Measurements from ENCODE around the gene ATRNL1.

Gene ATRNL1, protein sequence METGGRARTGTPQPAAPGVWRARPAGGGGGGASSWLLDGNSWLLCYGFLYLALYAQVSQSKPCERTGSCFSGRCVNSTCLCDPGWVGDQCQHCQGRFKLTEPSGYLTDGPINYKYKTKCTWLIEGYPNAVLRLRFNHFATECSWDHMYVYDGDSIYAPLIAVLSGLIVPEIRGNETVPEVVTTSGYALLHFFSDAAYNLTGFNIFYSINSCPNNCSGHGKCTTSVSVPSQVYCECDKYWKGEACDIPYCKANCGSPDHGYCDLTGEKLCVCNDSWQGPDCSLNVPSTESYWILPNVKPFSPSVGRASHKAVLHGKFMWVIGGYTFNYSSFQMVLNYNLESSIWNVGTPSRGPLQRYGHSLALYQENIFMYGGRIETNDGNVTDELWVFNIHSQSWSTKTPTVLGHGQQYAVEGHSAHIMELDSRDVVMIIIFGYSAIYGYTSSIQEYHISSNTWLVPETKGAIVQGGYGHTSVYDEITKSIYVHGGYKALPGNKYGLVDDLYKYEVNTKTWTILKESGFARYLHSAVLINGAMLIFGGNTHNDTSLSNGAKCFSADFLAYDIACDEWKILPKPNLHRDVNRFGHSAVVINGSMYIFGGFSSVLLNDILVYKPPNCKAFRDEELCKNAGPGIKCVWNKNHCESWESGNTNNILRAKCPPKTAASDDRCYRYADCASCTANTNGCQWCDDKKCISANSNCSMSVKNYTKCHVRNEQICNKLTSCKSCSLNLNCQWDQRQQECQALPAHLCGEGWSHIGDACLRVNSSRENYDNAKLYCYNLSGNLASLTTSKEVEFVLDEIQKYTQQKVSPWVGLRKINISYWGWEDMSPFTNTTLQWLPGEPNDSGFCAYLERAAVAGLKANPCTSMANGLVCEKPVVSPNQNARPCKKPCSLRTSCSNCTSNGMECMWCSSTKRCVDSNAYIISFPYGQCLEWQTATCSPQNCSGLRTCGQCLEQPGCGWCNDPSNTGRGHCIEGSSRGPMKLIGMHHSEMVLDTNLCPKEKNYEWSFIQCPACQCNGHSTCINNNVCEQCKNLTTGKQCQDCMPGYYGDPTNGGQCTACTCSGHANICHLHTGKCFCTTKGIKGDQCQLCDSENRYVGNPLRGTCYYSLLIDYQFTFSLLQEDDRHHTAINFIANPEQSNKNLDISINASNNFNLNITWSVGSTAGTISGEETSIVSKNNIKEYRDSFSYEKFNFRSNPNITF (N-terminal part only)

DNA sequence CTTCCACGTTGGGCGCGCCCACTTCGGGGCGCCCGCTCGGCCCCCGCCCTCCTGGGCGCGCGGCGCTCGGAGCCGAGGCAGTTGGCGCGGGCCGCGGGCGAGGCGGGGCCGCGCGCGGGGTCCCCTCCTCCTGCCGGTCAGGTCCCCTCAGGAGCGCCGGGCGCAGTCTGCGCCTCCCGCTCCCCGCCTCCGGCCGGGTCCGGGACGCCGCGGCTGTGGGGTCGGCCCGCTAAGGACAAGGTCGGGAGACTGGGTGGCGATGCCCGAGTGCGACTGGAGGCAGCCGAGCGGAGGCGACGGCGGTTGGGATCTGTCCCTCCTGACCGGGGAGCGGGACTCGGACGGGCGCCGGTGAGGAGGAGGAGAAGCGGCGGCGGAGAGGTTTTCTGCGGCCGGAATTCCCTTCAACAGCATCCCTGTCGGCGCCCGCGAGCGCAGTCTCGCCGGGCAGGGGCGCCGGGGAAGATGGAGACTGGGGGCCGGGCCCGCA lies at the start of gene ATRNL1:
ATRNL1 (plus strand) TSS at position 80 of the 490 bp plus-strand sequence; CDS start at position 466, 386 bp downstream.
- DNase-seq (ENCODE audit: low read depth) = no peak

DNA sequence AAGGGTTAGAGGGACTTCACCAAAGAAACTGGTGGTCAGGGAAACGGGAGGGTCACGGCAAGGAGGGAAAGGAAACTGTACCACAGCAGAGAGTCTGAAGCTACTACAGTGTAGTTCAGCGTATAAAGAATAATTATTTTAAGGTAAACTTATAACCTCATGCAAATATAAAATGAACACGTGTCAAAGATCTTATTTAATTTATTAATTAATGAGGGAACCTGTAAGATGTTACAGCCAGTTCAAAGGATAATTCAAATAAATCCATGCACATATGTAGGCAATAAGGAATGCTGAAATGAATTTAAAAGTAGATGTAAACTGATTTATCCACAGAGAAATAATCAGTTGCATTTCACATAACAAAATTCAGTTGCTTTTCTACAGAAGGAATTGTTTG lies 49.4 kb upstream of the ATRNL1 start:
- DNase-seq (ENCODE audit: low read depth) = no peak

DNA sequence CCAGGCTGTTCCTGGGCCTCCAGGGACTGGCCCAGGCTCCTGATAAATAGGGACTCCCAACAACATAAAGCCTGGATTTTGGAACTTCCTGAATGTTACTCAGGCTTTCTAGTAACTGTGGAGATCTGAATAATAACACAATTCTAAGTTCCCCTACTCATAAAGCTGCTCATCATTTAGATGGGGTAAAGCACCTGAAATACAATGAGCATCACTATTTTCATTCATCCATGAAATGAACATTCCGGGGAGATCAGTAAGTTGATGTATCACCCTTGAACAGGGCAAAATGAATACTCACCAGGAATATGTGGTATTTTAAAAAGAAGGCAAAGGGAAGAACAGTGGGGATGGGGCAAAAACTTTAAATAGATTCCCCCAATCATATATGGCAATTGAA lies 48.3 kb upstream of the ATRNL1 start:
- no peak for DNase-seq (ENCODE audit: low read depth)

DNA sequence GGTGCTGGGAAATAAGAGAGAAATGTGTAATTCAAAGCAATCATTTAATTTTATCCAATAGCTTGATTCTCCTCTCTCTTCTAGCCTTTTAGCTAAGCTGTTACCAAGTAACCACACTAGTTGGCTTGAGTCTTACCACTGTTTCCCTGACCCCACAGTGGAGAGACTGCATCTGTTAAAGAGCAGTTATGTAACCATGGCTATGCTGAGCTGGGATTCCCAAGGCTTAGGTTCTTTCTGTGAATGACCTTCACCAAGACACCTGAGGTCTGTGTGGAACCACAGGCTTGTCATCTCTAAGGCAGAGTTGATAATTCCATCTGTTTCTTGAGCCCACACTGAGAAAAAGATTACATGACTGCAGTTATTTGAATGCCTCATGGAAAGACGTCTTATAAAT lies 47.7 kb upstream of the ATRNL1 start:
- DNase-seq (ENCODE audit: low read depth) = no peak

DNA sequence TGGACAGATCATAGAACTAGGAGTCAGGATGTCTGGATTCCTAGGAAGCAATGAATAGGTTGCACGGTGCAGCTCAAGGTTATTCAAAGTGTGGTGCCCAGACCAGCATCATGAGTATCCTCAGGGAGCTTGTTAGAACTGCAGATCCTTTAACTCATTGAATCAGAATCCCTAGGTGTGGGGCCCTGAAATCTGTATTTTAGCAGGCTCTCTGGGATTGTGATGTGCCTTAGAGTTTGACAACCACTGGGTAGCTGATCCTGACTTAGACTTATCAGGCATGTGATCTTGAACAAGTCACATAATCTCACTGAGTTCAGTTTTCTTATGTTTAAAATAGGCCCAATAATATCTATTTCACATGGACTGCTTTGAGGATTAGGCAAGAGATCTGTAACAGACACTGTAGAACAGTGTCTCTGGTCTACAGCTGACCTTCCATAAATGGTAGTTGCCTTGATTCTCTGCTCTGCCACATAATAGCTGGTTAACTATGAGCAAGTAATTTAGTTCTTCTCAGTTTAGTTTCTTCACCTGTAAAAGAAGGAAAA lies 46.4 kb upstream of the ATRNL1 start:
- DNase-seq (ENCODE audit: low read depth) = no peak

DNA sequence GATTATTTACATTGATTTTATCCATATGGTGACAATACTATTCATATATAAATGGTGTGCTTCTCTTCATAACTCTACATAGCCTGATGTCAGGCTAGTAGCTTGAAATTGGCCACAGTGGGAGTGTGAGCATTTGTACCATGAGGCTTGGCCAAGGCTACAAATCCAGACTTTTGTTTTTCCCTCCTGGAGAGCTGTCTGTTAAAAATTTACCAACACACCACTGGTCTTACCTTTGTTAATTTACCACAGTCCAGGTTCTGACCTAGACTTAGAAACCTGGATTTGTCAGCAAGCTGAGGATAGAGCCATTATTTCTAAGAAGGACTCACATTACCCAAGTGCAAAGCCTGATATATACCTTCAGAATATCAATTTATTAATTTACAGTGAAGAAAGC lies 45.5 kb upstream of the ATRNL1 start:
- no peak for DNase-seq (ENCODE audit: low read depth)

DNA sequence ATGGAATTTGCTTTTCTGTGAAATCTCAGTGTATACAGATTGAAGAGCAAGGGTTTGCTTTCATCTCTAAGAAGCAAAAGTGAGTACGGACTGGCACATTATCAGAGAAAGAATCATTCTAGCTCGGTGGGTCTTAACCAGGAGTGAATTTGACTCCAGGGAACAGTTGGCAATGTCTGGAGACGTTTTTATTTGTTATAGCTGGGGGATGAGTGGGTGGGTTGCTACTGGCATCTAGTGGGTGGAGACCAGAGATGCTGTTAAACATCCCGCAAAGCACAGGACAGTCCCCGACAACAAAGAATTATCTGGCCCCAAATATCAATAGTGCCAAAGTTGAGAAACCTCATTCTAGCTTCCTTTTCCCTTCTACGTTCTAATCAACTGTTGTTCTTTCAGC lies 43.8 kb upstream of the ATRNL1 start:
- no peak for DNase-seq (ENCODE audit: low read depth)

DNA sequence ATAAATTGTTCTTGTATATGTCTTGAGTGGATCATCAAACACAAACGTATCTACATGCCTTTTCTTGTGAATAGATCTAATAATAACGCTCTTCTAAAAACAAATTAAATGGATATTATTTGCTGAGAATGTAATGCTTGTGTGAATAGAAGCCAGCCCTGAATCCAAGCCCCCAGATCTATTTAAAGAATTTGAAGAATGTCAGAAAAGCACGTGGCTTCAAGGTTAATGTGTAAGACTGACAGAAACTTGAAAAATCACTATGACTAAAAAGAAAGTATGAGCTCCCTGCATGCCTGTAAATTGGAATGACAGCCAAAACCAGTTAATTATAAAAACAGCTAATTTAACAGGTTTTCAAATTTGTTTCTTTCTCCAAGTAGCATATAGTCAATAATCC lies 43.2 kb upstream of the ATRNL1 start:
- DNase-seq (ENCODE audit: low read depth) = no peak

DNA sequence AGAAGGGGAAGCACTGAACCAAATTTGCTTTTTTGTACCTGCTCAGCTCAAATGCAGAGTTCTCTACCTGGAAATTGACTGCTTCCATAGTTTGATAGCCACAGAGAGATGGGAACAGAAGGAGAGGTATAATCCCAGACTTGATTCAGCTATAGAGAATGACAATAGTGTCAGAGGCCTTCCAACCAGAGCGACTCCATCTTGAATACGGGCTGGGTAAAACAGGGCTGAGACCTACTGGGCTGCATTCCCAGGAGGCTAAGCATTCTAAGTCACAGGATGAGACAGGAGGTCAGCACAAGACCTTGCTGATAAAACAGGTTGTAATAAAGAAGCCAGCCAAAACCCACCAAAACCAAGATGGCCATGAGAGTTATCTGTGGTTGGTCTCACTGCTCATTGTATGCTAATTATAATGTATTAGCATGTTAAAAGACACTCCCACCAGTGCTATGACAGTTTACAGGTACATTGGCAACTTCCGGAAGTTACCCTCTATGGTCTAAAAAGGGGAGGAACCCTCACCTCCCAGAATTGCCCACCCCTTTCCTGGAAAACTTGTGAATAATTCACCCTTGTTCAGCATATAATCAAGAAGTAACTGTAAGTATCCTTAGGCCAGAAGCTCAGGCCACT lies 42.7 kb upstream of the ATRNL1 start:
- DNase-seq (ENCODE audit: low read depth) = no peak

DNA sequence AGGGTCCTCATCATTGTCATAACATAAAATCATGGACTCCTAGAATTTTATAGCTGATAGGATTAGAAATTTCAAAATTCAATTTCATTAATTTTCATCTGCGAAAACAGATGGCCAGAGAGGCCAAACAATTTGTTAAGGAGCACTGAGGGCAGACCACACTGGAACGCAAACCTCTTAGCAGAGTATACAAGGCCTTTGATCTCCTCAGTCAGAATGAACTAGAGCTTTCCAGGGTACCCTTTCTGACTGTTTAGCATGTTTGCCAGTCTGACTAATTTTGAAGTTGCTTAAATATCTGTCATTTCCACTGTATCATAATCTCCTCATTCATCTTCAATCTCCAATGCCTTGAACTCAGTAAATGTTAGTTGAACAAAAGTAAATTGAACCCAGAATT lies 41.9 kb upstream of the ATRNL1 start:
- no peak for DNase-seq (ENCODE audit: low read depth)

DNA sequence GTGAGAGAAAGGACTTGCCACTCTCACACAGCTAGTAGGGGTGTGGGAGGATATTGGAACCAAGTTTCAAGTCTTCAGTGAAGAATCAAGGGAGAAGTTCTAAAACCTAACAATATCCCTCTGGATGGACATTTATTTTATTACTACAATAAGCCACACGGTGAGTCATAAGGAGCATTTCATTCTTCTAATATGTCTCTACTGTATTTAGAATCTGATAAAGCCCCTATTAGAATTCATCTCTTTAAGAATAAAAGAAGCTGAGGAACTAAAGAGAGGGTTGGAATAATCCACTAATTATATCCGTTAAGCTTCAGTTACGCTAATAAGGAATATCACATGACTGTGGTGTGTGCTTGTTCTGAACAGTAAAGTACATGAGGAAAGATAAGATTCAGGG lies 40.9 kb upstream of the ATRNL1 start:
- no peak for DNase-seq (ENCODE audit: low read depth)

DNA sequence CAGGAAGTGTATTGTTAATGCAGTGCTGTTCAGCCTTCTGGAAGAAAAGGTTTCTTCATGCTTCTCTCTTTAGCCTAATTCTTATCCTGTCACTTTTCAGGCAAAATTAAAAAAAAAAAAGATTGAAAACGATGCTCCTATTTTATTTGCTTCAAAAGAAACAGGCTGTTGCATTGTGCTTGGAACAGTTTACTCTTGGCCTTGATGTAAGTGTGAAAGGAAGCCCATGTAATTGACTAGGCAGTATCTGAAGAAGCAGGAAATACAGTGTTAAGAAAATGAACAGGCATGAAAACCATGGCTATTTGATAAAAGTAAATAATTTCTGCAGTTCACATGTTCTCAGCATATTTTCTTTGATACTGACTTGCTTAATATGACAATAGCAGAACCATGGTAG lies 40.4 kb upstream of the ATRNL1 start:
- no peak for DNase-seq (ENCODE audit: low read depth)

DNA sequence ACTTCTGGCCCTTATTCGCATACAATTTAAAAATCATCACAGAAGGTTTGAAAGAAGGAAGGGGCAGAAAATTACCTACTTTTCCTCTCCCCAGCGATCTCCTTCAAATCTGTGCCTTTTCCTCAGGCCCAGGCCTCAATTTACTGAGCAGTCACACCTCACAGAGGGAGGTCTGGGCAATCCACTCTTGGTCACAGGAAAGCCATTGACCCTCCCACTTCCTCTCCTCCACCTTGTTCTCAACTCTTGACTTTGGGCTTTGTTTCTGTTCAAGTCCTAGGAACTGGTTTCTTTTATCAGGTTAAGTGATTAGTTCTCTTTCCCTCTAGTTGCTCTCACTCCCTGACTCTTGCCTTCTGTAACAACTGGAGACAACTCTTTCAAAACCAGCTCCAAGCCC lies 37.0 kb upstream of the ATRNL1 start:
- no peak for DNase-seq (ENCODE audit: low read depth)

DNA sequence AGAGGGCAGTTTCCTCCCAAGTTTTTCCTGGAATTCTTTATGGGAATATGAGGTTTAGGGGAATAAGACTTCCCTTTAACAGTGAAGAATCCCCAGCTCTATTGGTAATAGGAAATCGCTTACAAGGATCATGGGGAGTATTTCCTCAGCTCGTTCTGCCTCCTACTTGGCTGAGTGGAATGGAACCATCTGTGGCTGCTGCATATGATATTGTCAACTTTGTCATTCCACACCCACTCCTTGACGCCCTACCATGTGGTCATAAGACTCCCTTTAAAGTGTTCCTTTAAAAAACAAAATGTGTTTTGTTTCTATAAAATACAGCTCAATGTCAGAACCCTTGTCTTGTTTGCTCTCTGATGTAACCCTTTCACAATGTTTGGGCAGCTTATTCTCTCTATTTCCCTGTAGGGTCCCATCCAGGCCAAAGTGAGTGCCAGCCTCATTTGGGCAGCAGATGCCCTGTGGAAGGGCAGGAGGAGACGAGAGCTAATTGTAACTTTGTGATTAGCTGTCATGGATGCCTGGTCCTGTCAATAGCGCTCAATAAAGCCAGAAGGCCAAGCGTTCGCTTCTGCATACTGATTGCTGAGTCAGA lies 33.8 kb upstream of the ATRNL1 start:
- DNase-seq (ENCODE audit: low read depth) = no peak

DNA sequence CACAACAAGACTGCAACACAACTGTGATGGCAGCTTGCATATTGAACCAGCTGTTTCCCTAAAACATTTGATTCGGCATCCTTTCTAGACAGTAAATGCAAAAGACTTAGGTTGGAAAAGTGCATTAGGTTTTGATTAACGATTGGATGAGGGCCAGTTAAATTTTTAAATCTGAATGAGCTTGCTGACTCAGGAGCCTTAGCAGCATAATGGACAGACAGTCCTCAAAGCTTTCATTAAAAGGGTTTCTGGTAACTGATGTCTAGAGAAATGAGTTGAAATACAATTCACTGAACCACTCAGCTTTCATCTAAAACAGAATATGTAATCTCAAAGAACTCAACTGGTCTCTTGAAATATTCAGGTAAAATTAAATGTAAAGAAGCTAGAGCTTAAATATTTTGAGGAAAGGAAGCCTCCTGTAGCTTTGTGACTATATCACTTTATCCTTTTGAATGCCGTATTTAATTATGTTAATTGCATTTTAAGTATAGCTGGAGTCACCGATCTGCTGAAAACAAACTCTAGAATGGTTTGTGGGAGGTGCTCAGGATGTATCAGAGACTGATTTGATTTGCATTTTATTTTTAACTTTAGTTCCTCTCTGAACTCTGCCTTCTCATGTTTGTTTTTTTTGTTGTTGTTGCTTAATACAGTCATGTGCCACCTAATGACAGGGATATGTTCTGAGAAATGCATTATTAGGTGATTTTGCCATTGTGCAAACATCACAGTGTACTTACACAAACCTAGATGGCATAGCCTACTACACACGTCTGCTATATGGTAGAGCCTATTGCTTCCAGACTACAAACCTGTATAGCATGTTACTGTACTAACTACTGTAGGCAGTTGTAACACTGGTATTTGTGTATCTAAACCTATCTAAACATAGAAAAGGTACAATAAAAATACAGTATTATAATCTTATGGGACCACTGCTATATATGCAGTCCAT lies 29.2 kb upstream of the ATRNL1 start:
- DNase-seq (ENCODE audit: low read depth) = no peak

DNA sequence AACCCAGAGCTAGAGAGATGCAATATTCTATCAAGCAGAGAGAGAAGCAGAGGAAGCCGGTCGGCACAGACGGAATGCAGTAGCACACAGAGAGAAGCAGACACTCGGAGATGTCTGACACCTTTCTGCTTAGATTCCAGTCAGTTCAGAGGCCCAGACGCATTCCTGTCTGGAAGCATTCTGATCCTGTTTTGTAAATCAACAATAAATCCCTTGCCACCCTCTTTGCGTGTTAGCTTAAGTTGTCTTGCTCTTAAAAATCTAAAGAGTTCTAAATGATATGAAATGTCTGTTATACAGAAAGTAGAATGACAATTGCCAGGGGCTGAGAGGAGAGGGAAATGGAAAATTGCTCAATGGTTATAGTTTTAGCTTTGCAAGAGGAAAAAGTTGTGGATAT lies 27.4 kb upstream of the ATRNL1 start:
- no peak for DNase-seq (ENCODE audit: low read depth)

DNA sequence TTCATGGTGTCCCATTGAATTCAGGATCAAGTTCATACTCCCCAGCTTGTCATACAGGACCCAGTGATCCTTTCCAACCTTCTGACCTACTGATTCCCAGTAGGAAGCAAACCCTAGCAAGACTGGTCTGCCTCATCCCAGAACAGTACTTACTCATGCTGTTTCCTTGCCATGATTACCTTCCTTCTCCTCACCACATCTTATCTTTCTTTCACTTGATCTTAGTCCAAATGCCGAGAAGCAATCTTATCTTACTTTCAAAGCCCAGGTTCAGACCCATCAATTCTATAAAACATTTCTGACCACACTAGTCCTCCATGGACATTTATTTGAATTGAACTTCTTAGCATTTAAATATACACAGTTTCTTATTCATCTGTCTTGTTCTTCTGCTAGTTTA lies 26.6 kb upstream of the ATRNL1 start:
- no peak for DNase-seq (ENCODE audit: low read depth)

DNA sequence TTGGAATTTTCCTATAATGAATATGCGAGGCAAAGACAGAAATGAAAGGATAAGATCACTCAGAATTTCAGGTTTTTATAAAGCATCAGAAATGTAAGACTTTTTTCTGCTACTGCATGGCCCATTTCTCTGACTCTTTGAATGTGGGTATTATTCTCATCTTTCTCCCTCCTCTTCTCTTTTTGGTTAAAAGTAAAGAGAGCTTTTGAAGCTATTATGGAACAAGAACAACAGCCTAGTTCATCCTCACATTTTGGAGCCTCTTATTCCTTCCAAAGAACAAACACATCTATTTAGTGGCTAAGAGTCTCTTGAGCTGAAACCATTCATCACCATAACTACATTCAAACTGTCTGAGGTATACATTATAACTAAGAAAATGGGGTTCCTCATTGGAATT lies 19.4 kb upstream of the ATRNL1 start:
- DNase-seq (ENCODE audit: low read depth) = no peak

DNA sequence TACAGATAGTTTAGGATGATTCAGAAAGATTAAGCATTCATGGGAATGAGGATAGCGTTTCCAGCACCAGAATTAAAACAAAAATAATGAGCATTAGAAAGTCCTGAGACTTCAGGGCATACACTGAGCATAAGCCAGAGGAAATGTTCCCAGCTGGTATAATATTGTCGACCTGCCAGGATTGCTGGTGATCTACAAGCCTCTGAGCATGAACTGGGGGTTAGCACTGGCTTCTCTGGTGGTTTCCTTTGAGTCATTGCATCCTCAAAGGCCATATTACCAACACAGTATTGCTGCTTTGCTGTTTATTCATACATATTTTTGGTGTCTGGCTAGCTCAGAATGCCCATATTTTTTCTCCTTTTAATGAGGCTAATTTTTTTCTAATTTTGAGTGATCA lies 10.7 kb upstream of the ATRNL1 start:
- DNase-seq (ENCODE audit: low read depth) = no peak

DNA sequence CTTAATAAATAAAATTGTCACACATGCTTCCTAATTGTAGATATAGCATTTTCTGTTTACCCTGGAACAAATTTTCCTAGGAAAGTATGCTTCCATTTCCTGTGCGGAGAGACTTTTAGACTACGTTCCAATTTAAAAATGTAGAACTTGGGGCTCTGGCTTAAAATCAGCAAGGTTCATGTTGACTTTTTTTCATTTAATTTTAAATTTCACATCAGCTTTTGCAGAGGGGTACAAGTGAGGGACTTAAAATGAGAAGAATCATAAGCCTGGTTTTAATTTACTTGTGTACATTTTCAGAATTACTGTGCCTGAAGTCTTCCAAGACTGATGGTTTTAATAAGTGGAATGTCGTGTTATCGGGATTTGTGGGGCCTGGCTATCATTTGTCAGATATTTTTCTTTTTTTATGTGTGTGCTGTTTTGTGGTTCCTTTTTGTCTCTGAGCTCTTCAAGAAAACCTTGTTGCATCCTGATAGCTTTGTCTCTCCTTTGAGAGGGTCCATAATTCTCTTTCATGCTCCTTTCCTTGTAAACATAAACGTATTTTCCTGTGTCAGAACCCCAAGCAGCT lies 8.8 kb upstream of the ATRNL1 start:
- no peak for DNase-seq (ENCODE audit: low read depth)

Data from stimulated activated CD8-positive, alpha-beta memory T cell treated with anti-CD3 and anti-CD28 coated beads, Interleukin-12 subunit alpha, Interleukin-12 subunit beta, amount 100 ng/mL, for 1 hour (primary cell).